Epithelial cell of esophagus (primary cell): ENCODE data around the gene PFKP.

Source experiments
- DNase-seq: peaks from one replicate; pipeline ENCODE4 v3.0.0; 2010; ENCODE audit warnings: low read depth
- H3K4me3 ChIP-seq: 2 replicates; pipeline ENCODE4 v1.5.1; 2011; ENCODE audit warnings: mild to moderate bottlenecking, low read length, control low read depth
- TF ChIP-seq, protein P1 (sequence below): IDR thresholded peaks from 2 replicates; pipeline ENCODE4 v1.5.1; 2011; ENCODE audit warnings: low read depth, mild to moderate bottlenecking, low read length, control low read depth, inconsistent platforms; ENCODE audit not compliant: insufficient read depth; ENCODE audit errors: missing control alignments

Gene PFKP

DNA sequence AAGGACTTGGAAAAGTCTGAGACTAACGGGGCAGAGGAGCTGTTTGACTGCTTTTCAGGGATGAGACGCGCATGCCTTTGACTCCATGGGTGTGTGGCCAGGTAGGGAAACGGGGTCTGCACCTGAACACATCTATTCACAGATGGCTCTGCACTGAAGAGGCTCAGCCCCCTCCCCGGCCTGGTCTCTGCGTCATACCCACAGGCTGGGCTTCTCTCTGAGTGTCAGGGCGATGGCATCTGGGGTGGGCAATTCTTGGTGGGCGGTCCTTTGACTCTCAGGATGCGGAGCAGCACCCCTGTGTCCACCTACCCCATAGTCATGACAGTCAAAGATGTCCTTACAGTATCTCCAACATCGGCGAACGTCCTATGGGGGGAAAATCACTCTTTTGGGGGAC lies 23.0 kb downstream of the PFKP start:
- TF ChIP-seq, protein P1, sequence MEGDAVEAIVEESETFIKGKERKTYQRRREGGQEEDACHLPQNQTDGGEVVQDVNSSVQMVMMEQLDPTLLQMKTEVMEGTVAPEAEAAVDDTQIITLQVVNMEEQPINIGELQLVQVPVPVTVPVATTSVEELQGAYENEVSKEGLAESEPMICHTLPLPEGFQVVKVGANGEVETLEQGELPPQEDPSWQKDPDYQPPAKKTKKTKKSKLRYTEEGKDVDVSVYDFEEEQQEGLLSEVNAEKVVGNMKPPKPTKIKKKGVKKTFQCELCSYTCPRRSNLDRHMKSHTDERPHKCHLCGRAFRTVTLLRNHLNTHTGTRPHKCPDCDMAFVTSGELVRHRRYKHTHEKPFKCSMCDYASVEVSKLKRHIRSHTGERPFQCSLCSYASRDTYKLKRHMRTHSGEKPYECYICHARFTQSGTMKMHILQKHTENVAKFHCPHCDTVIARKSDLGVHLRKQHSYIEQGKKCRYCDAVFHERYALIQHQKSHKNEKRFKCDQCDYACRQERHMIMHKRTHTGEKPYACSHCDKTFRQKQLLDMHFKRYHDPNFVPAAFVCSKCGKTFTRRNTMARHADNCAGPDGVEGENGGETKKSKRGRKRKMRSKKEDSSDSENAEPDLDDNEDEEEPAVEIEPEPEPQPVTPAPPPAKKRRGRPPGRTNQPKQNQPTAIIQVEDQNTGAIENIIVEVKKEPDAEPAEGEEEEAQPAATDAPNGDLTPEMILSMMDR: no peak
- no peak for DNase-seq
- no peak overlapping the region for H3K4me3 ChIP-seq

DNA sequence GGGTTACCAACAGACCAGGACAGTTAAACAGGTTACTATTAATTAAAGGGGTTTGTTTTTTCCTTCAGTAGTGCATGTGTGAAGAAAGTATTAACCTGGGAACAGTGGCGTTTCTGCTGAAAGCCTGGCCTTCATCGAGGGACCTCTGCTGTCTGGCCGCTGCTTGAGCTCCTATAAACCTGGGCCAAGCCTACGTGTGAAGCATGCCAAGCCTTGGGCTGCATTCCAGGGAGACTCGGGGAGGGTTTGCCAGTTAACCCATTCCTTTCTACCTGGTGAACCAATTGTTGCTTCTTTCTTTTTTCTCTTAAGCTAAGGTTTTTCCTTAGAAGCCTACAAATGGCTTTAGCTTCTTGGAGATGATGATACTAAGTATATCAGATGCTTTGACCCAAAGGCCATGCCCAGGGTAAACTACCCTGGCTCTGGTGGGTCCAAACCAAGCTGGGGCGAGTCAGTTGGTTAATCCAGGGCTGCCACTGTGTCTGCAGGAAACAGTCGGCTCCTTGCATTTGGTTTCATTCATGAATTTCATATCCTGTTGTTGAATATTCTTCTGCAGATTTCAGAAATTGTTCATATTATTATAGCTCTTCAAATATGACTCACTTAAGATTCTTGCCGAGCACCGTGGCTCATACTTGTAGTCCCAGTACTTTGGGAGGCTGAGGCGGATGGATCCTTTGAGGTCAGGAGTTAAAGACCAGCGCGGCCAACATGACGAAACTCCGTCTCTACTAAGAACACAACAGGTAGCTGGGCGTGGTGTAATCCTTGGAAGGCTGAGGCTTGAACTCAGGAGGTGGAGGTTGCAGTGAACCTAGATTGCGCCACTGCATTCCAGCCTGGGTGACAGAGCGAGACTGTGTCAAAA lies 23.8 kb downstream of the PFKP start:
- no peak overlapping the region for H3K4me3 ChIP-seq
- peak; percentile 93 for DNase-seq
- TF ChIP-seq, protein P1: no peak

DNA sequence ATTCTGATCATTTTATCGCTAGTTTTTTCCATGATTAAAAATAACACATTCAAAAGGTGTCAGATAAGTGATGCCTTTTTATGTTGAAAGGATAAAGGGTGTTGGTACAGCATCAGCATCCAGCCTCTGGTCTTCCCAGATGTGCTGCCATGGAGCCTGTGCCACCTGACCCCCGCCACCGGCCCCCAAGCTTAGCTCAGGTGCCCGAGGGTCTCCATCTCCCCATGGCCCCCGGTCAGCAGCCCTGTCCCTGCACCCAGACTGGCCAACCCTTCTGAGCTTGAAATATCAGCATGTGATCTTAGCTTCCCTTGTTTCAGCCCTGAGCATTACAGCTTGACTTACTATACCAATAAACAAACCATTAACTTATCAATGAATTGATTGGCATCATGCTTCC lies 24.6 kb downstream of the PFKP start:
- TF ChIP-seq, protein P1: no peak
- no peak overlapping the region for H3K4me3 ChIP-seq

DNA sequence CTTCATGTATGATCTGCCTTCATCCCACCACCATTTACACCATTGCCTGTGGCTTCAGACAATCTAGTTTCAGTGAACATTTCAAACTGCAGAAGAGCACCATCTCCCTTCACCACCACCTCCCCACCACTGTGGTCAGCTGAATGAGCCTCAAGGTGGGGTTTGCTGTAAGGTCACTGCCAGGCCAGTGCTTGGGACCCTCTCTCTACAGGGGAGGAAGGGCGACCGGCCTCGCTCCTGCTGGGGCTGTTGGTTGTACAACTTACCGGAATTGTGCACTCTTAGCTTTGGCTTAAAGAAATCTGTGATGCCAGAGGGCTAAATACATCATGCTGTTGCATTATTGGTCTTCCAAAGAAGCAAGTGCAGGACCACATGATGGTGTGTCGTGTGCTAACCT lies 26.6 kb downstream of the PFKP start:
- TF ChIP-seq, protein P1: no peak
- H3K4me3 ChIP-seq: no peak overlapping the region
- DNase-seq: no peak

More for the DNA sequence above, 24.6 kb downstream of the PFKP start:
- no peak for DNase-seq

DNA sequence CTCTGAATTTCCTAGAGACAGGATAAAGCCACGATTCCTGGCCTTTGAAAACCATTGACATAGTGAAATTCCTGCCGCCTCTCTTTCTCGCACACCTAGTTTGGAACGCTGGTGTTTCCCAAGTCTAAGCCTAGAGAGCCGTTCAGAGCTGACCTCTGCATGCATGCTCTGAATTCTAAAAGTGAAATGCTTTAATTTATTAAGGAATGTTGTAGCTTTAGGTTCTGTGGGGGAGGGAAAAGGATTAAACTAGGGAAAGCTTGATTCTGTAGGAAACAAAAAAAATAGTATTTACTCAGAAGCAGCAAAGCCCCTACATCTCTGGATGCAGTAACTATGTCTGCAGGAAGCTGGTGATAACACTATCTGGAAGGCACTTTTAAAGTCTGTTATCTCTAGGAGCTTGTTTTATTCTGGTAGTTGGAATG lies 27.3 kb downstream of the PFKP start:
- TF ChIP-seq, protein P1: no peak
- DNase-seq: no peak
- no peak overlapping the region for H3K4me3 ChIP-seq

DNA sequence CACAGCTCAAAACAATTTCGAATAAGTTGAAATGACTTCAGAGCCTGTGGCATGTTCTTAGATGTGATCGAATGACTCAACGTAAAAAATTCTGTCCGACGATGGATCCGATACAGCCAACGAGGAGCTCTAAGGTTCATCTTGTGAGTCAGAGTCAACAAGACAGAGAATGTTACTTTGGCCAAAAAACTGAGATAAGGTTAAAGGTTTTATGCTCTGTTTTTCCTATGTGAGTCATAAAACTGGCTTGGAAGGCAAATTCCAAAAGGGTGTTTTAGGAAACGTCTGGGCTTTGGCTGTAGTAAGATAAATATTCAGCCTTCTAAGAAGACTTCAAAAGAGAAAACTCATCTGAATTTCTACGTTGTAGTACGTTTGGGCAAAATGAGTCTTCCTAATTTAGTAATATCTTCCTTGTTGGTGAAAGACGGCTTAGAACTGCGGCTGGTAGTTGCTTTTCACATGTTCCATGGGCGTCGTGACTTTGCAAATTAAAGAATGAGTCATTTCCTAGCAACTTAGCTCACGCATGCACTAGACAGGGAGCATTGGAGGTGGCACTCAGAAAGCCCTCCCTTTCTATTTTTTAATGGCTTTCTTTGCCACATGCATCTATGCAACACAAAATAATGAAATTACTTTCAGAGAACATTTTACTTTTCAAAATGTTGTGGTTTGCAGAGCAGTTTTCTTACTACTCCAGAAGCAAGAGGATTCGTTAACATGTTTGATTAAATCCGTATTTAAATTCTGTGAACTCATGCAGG lies 28.2 kb downstream of the PFKP start:
- peak; percentile 98 for DNase-seq
- TF ChIP-seq, protein P1: no peak
- H3K4me3 ChIP-seq: no peak overlapping the region
